H54 (cell line): ENCODE measurements around the gene RNF181.
A peak's percentile ranks its signal among the peaks of the same experiment; 100 is the strongest.
"Not testable (repeated sequence)": the region's sequence is repeated elsewhere in the genome, so short reads cannot be mapped to it uniquely, and the experiment has no call there.

Source experiments
- DNase-seq: peaks from one replicate; pipeline ENCODE4 v3.0.0; 2011; ENCODE audit warnings: low spot score, mixed read lengths; ENCODE audit not compliant: insufficient read length
- FAIRE-seq: peaks from 3 replicates; lab custom pipeline; 2011; peaks lifted over from hg19 to GRCh38; lab: Jason Lieb, UNC
- POLR2A ChIP-seq: IDR thresholded peaks from 2 replicates; pipeline ENCODE4 v1.6.1; 2011; ENCODE audit warnings: low read depth, mild to moderate bottlenecking, low read length

The RNF181 gene

DNA sequence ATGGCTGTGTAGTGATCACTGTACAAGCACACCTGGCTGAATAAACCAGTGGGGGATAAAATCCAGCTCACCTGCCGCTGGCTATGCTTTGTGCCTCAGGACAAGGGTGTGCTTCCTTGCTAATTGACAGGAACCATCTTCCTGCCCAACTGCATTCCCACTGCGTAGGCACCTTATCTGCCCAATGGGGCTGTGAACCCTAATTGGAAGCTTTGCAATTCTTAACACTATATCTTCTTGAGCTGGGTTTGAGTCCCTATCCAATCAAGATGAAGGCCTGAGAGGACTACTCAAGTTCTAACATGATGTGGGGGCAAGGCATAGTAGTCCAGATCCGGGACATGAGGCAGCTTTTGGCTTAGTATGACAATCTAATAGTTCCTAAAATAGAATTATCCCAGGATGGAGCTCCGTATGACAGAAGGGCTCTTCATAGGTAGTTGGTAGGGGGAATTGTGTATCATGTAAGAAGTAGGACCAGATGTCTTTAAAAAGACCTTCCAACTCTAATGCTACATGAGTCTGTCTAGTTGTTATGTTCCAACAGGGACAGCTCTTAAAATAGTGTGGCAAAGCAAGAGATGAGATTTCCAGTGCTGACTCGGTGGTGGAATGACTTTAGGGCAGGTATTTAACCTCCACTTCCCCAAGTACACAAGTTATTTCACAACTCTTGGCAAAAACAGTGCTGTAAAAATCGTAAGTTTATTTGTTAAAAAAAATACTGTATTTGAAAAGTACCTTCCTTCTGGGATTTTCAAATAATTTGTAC lies 9.2 kb downstream of the RNF181 start:
- FAIRE-seq (no peak), DNase-seq (no peak)
- TF ChIP-seq POLR2A, result no peak

DNA sequence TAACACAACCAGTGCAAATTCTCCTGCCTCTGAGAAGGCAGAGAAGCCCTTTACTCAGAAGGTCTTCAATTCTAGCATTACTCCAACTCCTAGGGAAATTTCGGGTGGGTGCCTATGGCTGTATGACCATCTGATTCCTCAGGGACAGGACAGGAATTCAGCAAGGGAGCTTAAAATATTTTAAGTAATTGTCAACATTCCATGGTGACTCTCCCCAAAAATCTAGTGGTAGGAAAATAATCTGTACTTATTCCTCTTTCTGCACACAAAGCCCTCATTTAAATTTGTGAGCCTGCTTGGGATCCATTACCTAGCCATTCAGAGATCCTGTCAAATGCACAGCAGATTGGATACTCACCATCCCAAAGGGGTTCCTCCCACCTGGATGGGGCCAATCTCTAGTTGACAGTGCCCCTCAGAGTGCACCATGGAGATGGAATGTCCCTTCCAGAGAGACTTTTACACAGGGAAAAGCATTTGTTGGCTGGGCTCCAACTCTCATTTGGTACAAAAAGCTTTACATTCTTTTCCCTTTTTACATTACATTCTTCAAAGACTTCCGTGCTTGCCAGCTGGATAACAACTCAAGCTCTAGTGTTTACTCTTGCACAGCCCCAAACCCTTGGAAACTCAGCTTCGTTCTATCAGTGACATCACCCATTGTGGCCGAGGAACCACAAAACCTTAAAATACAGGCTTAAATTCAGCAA lies 10.0 kb downstream of the RNF181 start:
- TF ChIP-seq POLR2A, result no peak
- no peak for DNase-seq
- no peak for FAIRE-seq

DNA sequence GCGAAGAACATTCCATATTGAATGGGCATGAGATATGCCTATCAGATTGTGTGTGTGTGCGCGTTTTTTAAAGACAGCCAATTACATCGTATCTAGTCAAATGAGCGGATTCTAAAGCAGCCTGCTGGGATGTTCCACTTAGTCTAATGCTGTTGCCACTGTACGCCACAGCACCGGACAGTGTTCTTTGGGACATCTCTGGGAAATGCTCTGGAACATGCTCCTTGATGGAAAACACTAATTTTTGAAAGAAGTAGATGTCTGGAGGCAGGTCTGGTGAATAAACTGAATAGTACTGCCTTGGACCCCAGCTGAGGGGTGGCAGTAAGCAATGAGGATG lies 10.5 kb downstream of the RNF181 start:
- DNase-seq (no peak), FAIRE-seq (no peak)
- TF ChIP-seq POLR2A, result no peak

DNA sequence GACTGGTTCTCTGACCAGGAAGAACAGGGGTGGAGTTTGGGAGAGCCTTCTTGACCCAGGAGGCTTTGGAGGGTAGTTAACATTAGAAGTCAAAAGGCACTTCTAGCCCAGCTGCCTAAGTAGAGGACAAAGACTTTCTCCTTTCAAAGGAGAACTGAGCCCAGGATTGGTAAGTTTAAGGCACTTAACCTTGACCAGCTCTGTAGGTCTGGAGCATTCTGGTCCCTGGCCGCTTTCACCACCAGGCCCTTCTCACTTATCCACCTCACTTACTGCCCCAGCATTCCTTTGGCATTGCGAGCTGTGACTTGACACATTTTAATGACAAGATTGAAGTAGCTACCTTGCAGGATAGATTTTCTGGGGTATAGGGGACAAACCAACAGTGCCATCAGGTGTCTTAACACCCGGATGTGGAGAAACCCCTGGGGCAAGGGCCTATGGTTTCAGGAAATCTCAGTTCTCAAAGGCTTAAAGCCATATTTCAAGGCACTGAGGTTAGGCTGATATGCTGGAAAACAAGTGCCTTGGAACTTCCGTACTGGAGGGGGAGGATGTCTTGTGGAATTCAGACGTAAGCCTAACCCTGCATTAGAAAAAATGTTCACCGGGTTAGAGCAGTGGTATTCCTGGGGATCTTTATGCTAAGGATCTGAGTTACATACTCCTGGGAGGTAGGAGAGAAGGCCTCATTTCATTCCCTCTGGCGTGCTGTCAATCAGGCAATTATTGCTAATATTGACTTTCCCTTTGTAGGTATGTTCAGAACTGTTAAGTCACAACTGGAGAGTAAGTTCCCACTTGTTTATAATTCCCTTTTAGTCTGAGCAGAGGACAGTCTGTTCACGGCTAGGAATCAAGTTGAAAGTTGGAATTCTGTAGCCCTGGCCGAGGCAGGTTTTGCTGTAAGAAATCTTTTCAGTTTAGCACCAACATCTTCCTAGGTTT lies 12.0 kb downstream of the RNF181 start:
- TF ChIP-seq POLR2A, result no peak
- FAIRE-seq, result no peak

DNA sequence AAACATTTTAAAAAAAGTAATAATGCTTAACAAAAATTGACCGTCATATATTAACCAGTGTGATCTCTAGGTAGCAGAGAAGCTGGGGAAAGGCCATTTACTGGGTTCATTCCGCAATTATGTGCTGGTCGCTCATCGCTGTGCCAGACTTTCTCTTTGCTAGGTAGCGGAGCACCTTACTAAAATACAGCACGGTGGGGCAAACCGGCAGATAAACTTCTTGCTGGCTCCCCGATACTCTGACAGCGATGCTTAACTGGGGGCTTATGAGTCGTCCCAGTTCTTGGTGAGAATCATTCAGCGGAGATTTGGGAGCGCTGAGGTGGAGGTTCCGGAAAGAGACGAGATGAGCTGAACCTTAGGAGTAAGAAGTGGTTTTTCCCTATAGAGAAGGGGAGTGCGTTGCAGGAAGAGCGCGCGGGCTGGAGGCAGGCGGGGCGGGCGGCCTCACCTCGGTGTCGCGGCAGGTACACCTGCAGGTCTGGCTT lies 15.7 kb downstream of the RNF181 start:
- DNase-seq (no peak), FAIRE-seq (no peak)
- no peak for TF ChIP-seq POLR2A

More for the DNA sequence above, 12.0 kb downstream of the RNF181 start:
- DNase-seq, result no peak

DNA sequence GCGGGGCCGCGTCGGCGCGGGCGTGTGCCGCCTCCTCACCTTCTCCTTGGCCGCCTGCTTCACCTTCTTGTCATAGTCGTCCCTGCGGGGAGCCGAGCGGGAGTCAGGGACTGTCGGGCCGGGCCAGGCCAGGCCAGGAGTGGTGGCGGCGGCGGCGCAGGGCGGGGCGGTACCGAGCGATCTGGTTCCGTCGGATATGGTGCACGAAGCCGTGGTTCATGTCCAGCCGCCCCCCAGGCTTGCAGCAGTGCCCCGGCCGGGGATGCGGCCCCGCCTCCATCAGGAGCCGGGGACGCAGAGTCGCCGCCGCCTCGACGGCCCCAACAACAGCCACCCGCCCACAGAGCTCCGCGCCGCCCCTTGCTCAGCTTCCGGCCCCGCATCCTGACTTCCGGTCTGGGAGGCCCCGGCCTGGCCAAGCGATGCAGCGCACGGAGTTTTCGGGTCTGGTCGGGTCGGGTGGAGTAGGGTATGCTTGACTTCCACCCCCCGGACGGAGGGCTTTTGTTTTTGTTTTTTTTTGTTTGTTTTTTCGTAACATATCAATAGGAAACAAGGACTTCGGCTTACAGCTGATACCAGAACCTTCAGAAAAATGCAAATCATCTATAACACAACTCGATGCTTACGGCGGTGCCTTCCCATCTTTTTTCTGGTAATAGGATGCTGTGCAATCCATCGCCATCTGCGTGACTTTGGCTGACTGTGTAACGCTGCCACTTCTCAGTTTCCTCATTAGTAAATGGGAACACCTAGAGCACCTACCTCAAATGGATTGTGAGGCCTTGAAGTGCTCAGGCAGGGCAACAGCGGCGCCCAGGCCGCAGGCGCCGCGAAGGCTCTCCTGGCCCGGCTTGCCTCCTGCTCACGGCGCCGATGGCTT lies 16.4 kb downstream of the RNF181 start, which contains the start of gene C2orf68:
Gene C2orf68 (minus strand): TSS at position 362 of the 883 bp plus-strand sequence. CDS start 82 bp downstream, at position 280.
- no peak for FAIRE-seq
- peak; percentile 60 for TF ChIP-seq POLR2A

DNA sequence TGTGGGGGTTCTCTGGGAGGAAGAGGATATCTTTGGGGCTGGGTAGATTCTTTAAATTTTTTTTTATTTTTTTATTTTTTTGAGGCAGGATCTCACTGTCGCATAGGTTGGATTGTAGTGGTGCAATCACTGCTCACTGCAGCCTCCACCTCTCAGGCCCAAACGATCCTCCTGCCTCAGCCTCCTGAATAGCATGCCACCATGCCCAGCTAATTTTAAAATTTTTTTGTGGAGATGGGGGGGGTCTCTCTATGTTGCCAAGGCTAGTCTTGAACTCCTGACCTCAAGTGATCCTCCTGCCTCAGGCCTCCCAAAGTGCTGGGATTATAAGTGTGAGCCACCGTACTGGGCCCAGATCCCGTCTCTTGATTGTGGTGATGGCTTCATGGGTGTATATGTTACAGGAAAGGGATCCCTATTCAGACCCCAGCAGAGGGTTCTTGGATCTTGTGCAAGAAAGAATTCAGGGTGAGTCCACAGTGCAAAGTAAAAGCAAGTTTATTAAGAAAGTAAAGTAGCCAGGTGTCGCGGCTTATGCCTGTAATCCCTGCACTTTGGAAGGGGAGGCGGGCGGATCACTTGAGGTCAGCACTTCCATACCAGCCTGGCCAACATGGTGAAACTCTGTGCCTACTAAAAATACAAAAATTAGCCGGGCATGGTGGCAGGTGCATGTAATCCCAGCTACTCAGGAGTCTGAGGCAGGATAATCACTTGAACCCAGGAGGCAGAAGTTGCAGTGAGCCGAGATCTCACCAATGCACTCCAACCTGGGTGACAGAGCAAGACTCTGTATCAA lies 18.4 kb downstream of the RNF181 start:
- DNase-seq, result no peak
- TF ChIP-seq POLR2A, result no peak
- no peak for FAIRE-seq

More for the DNA sequence above, 16.4 kb downstream of the RNF181 start, which contains the start of gene C2orf68:
- peak; percentile 88 for DNase-seq

DNA sequence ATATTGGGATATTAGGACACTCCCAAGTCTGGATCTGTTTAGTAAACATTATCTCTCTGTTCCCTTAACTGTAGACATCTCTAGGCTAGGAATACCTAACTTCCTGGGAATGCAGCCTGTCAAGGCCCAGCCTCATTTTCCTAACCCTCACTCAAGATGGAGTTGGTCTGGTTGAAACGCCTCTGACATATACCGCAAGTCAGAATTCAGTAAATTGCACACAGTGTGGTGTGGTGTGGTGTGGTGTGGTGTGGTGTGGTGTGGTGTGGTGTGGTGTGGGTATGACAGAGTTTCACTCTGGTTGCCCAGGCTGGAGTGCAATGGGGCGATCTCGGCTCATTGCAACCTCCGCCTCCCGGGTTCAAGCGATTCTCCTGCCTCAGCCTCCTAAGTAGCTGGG lies 19.2 kb downstream of the RNF181 start:
- FAIRE-seq, DNase-seq: not testable (repeated sequence)

DNA sequence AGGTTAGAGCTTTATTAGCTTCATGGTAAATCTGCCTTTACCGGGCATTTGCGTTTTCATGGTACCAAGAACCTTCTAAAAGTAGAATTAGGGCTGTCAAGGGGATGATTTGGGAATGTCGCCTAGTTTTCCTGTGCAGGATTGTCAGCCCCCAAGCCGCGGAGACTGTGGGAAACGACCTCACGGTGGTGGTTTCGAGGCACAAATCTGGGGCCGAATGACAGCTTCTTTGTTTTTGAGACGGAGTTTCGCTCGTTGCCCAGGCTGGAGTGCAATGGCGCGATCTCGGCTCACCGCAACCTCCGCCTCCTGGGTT lies 19.8 kb downstream of the RNF181 start:
- no peak for TF ChIP-seq POLR2A
- DNase-seq (no peak), FAIRE-seq (no peak)

DNA sequence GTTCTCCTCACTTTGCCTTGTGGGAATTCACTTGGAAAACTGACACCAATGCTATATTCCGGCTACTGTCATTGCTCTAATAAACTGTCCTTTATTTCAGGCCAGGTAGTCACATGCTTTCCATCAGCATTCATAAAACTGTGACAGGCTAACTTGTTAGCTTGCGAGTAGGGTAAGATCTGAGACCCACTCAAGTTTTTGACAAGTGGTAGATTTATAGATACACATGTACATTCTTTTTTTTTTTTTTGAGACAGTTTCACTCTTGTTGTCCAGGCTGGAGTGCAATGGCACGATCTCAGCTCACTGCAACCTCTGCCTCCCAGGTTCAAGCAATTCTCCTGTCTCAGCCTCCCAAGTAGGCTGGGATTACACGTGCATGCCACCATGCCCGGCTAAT lies 22.2 kb downstream of the RNF181 start:
- not testable (repeated sequence) for FAIRE-seq, DNase-seq

DNA sequence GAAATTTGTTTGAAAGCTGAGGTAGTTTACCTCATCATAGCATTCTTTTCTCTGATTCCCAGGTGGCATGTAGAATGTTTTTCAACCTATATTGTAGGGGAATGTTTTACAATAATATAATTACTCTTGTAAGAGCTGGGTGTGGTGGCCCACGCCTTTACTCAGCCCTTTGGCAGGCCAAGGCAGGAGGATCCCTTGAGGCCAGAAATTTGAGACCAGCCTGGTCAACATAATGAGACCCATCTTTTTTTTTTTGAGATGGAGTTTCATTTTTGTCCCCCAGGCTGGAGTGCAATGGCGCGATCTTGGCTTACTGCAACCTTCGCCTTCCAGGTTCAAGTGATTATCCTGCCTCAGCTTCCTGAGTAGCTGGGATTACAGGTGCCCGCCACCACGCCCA lies 24.1 kb downstream of the RNF181 start:
- DNase-seq (no peak), FAIRE-seq (no peak)
- no peak for TF ChIP-seq POLR2A

DNA sequence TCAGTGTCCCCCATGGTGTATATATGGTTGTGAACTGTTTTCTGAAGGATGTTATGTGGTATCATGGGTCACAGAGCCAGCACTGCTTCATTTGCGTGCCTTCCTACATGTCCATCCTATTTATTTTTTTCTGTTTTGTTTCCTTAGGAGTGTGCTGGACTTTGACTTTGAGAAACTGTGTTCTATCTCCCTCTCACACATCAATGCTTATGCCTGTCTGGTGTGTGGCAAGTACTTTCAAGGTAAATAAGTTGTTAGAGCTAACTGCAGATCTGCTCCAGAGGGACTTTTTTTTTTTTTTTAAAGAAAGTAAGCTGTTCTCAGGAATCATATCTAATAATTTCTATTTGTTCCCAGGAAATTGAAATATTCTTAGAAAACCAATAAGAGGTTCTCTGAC lies 25.8 kb downstream of the RNF181 start:
- TF ChIP-seq POLR2A, result no peak
- no peak for DNase-seq
- no peak for FAIRE-seq
